ENCODE data around the gene DOCK1. TPM values are rescaled to one million over a fixed set of nuclear protein-coding genes. Genes with fewer than 3 reads are reported as not detected.
A peak's percentile ranks its signal among the peaks of the same experiment; 100 is the strongest.

Gene DOCK1
- total RNA-seq, 1 donor from 2014 or later, result 72.6 TPM

DNA sequence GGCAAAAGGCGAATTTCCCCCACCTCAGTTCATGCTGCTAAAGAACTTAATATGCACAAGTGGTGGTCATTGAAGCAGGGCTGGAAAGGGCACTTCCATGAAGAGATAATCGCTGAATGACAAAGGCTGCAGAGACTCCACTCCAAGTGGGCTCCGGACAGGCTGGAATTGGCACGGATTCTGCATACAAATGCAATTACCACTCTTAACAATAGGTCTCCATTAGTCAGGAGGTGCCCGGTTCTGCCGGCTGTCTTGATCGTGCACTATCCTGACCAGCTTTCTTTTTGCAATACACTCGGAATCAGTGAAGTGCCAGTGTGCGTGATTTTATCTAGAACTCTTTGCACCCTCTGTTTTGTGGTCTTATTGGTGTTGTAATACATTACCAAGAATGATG, 241.4 kb downstream of the DOCK1 start:
- H3K9me3 Mint-ChIP-seq, result peaks cover 8% of the 10 kb centered on the region
- H3K4me3 Mint-ChIP-seq, result no peak overlapping the region
- Histone ChIP-seq H3K9me3 (ENCODE audit: low read depth) (no peaks in the 10 kb centered on the region), H2AFZ (replicated peaks) (no peak overlapping the region), H3K27me3 (no peaks in the 10 kb centered on the region), H3K79me2 (ENCODE audit: low read depth) (no peaks in the 10 kb centered on the region), H4K20me1 (ENCODE audit: low read depth) (no peaks in the 10 kb centered on the region), H3K4me2 (no peak overlapping the region), H3K9ac (no peak overlapping the region), H3K4me1 (peaks cover 3% of the 10 kb centered on the region), H3K4me3 (no peak overlapping the region), H3F3A (ENCODE audit: low read depth) (no peaks in the 10 kb centered on the region), H3K36me3 (no peaks in the 10 kb centered on the region), H3K27ac (no peak overlapping the region)
- TF ChIP-seq EZH2phosphoT487 (IDR thresholded peaks at IDR 0.05) (no peak), CTCF (IDR thresholded peaks at IDR 0.05) (no peak), EZH2 (IDR thresholded peaks at IDR 0.05) (no peak)
- H3K27ac Mint-ChIP-seq, result no peak overlapping the region
- peaks cover 39% of the 10 kb centered on the region for H3K4me1 Mint-ChIP-seq
- peaks cover 6% of the 10 kb centered on the region for H3K36me3 Mint-ChIP-seq
- no peak for DNase-seq (ENCODE audit: low spot score)
- H3K27me3 Mint-ChIP-seq (ENCODE audit: insufficient read depth, low read depth), result peaks cover 2% of the 10 kb centered on the region

DNA sequence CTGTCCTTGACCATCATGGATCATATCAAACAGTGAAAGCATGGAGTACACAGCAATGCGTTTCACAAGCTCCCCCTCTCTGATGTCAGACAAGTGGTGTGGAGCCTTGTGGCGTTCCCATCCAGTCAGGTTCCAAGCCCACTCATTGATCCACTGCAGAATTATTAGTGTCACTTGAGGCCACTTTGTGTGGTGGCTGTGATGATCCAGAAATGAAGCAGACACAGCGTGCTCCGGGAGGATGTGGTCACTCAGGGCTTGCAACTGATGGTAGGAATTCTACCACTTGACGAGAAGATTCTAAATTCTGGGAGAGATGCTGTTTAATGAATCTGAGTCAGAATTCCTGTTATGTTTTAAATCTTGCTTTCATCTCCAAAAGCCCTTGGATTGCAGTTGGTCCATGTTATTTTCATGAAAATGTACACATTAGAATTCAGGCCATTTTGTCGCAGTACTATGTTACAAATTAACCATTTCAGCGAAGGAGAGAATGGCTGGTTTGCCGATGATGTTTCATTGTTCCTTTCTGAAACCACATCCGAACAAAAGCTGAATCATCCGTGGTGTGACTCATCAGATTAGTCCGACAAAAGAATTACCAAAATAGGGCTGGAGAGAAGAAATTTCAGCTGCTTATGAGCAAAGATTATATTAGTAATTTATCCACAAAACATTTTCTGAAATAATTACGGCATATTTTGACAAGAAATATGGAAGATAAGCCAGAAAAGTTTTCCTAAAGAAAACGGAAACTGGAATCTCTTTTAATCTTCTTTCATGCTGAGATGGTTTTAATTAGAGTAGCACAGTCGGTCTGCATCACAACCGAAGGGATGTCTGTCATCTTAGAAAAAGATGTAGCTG, 243.1 kb downstream of the DOCK1 start:
- Histone ChIP-seq H3K79me2 (ENCODE audit: low read depth) (no peaks in the 10 kb centered on the region), H2AFZ (replicated peaks) (no peak overlapping the region), H3K4me2 (no peak overlapping the region), H3K4me3 (no peak overlapping the region), H3K27me3 (no peaks in the 10 kb centered on the region), H3K4me1 (no peaks in the 10 kb centered on the region), H3K9ac (no peak overlapping the region), H3K36me3 (no peaks in the 10 kb centered on the region), H4K20me1 (ENCODE audit: low read depth) (peaks cover 9% of the 10 kb centered on the region), H3F3A (ENCODE audit: low read depth) (no peaks in the 10 kb centered on the region), H3K27ac (no peak overlapping the region), H3K9me3 (ENCODE audit: low read depth) (no peaks in the 10 kb centered on the region)
- Mint-ChIP-seq H3K4me3 (no peak overlapping the region), H3K27ac (peak overlapping the region; percentile 72), H3K36me3 (peaks cover 6% of the 10 kb centered on the region), H3K9me3 (peaks cover 8% of the 10 kb centered on the region), H3K27me3 (ENCODE audit: insufficient read depth, low read depth) (peaks cover 2% of the 10 kb centered on the region), H3K4me1 (peaks cover 39% of the 10 kb centered on the region)
- no peak for DNase-seq (ENCODE audit: low spot score)
- no peak for TF ChIP-seq EZH2 (IDR thresholded peaks at IDR 0.05)
- TF ChIP-seq EZH2phosphoT487 (IDR thresholded peaks at IDR 0.05), result no peak
- no peak for TF ChIP-seq CTCF (IDR thresholded peaks at IDR 0.05)

DNA sequence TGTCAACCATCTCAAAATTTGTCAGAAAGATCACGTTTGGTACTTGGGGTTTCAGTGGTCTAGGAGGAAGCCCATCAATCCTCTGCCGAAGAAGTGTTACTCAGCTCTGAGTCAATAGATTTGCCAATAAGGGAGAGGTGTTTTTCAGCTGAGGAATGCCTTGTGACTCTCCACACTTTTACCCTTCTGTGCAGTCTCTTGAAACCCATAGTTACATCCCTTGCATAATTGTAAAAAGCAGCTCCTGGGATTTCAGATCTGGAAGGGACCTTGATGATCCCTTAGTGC, 243.6 kb downstream of the DOCK1 start:
- Histone ChIP-seq H3K27ac (no peak overlapping the region), H4K20me1 (ENCODE audit: low read depth) (peaks cover 9% of the 10 kb centered on the region), H3K27me3 (no peaks in the 10 kb centered on the region), H3K4me1 (no peaks in the 10 kb centered on the region), H2AFZ (replicated peaks) (no peak overlapping the region), H3K4me2 (no peak overlapping the region), H3F3A (ENCODE audit: low read depth) (no peaks in the 10 kb centered on the region), H3K9ac (no peak overlapping the region), H3K4me3 (no peak overlapping the region), H3K79me2 (ENCODE audit: low read depth) (no peaks in the 10 kb centered on the region), H3K9me3 (ENCODE audit: low read depth) (no peaks in the 10 kb centered on the region), H3K36me3 (no peaks in the 10 kb centered on the region)
- Mint-ChIP-seq H3K27ac (no peak overlapping the region), H3K4me1 (peaks cover 37% of the 10 kb centered on the region), H3K27me3 (ENCODE audit: insufficient read depth, low read depth) (peaks cover 2% of the 10 kb centered on the region), H3K36me3 (peaks cover 6% of the 10 kb centered on the region), H3K9me3 (peaks cover 8% of the 10 kb centered on the region), H3K4me3 (no peak overlapping the region)
- TF ChIP-seq EZH2 (IDR thresholded peaks at IDR 0.05) (no peak), CTCF (IDR thresholded peaks at IDR 0.05) (no peak), EZH2phosphoT487 (IDR thresholded peaks at IDR 0.05) (no peak)
- no peak for DNase-seq (ENCODE audit: low spot score)
